ENCODE measurements around the gene NTM. TPM values are rescaled to one million over a fixed set of nuclear protein-coding genes. Genes with fewer than 3 reads are reported as not detected.
A peak's percentile ranks its signal among the peaks of the same experiment; 100 is the strongest.

Gene NTM
- total and polyA plus RNA-seq, 2 donors (not counting 3 experiments of a cell fraction or from before 2014, with no cell fraction given): 1.00 to 1.1 TPM

GRCh38 chr11:131809203-131809918, 438.9 kb downstream of the NTM start:
- no peak overlapping the region for H3K9ac ChIP-seq (replicated peaks; ENCODE audit: extremely low read depth, insufficient read depth, low read length)
- no peak overlapping the region for H3K4me3 ChIP-seq (replicated peaks in 1 of 3; ENCODE audit: insufficient read depth in 1 of 3, low read depth in 1 of 3, low read length in 3 of 3)
- intact Hi-C loops (cut with micrococcal nuclease): no loop called here
- no peak overlapping the region for H2AFZ ChIP-seq (ENCODE audit: low read depth, low read length)
- no peak for TF ChIP-seq POLR2A (IDR thresholded peaks at IDR 0.05; ENCODE audit: low read depth, low read length)
- no peak for TF ChIP-seq EZH2 (IDR thresholded peaks at IDR 0.05; ENCODE audit: borderline replicate concordance, low read depth, low read length, severe bottlenecking)
- no peak for TF ChIP-seq GATA2 (IDR thresholded peaks at IDR 0.05; ENCODE audit: insufficient read depth, insufficient read length, low read depth, low read length)
- BruUV-seq (replicated peaks): no TSS peak
- peaks cover 11% of the 10 kb centered on the region for H3K4me1 ChIP-seq (ENCODE audit: control insufficient read depth, extremely low read depth, insufficient read depth, low read length)
- H4K20me1 ChIP-seq (replicated peaks; ENCODE audit: control insufficient read depth, extremely low read depth, insufficient read depth, low read length): no peaks in the 10 kb centered on the region
- FAIRE-seq (no peak), DNase-seq (ENCODE audit: low read depth, low spot score) (no peak)
- H3K9me1 ChIP-seq (replicated peaks; ENCODE audit: control insufficient read depth, extremely low read depth, insufficient read depth, low read length): no peaks in the 10 kb centered on the region
- no peaks in the 10 kb centered on the region for H3K9me3 ChIP-seq (replicated peaks; ENCODE audit: control insufficient read depth, insufficient read depth, low read length)
- H3K27me3 ChIP-seq (ENCODE audit: control insufficient read depth in 2 of 2, insufficient read depth in 2 of 2, low read length in 2 of 2): peaks cover 0 to 6% of the 10 kb centered on the region in 2 experiments
- no peak overlapping the region for H3K4me2 ChIP-seq (ENCODE audit: insufficient read depth, low read length)
- dilution Hi-C loops (cut with MboI; ENCODE audit: extremely low pct_ligation_motif_present, low sequenced_read_pairs): no loop called here
- no peaks in the 10 kb centered on the region for H3K36me3 ChIP-seq (ENCODE audit: control insufficient read depth in 2 of 2, extremely low read depth in 1 of 2, insufficient read depth in 2 of 2, low read length in 2 of 2)
- ChIA-PET CTCF (interaction anchor here (1.1 to 6.9 kb wide), 3 partner anchors 14 to 61 kb away, joined by 3 to 39 read pairs (median 6); no protein-coding TSS in a partner anchor), POLR2A (no interaction called here)
- no peaks in the 10 kb centered on the region for H3K79me2 ChIP-seq (ENCODE audit: control insufficient read depth, insufficient read depth, low read length)
- no peak overlapping the region for H3K27ac ChIP-seq (ENCODE audit: insufficient read depth, low read depth, low read length)

DNA sequence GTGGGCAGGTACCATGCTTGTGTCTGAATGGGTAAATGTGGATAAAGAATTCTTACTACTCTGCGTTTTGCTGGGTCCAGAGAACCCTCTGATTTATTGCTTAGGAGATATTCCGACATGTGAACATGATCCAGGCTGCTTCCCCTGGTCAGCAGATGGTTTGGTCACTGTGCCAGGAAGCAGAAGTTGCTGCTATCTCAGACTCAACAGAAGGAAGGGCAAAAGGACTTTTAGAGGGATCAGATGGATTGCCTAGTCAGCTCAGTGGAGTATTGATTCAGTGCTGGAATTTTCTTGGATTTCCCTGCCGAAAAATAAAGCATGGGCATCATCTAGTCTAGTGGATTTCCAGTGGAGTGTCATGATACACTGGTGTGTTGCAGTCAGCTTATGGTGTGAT, 440.1 kb downstream of the NTM start:
- peak; percentile 28 for FAIRE-seq
- no peaks in the 10 kb centered on the region for H3K36me3 ChIP-seq (ENCODE audit: control insufficient read depth in 2 of 2, extremely low read depth in 1 of 2, insufficient read depth in 2 of 2, low read length in 2 of 2)
- intact Hi-C loops (cut with micrococcal nuclease) (loop anchor here (2.0 kb wide), 1 partner anchor 54 kb away; no protein-coding TSS in a partner anchor), dilution Hi-C loops (cut with MboI; ENCODE audit: extremely low pct_ligation_motif_present, low sequenced_read_pairs) (no loop called here)
- no TSS peak for BruUV-seq (replicated peaks)
- TF ChIP-seq, protein P1, sequence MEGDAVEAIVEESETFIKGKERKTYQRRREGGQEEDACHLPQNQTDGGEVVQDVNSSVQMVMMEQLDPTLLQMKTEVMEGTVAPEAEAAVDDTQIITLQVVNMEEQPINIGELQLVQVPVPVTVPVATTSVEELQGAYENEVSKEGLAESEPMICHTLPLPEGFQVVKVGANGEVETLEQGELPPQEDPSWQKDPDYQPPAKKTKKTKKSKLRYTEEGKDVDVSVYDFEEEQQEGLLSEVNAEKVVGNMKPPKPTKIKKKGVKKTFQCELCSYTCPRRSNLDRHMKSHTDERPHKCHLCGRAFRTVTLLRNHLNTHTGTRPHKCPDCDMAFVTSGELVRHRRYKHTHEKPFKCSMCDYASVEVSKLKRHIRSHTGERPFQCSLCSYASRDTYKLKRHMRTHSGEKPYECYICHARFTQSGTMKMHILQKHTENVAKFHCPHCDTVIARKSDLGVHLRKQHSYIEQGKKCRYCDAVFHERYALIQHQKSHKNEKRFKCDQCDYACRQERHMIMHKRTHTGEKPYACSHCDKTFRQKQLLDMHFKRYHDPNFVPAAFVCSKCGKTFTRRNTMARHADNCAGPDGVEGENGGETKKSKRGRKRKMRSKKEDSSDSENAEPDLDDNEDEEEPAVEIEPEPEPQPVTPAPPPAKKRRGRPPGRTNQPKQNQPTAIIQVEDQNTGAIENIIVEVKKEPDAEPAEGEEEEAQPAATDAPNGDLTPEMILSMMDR (IDR thresholded peaks at IDR 0.05; ENCODE audit: extremely low read depth in 1 of 2, insufficient read depth in 1 of 2, low read depth in 1 of 2, low read length in 2 of 2): no peak
- no peak for TF ChIP-seq EZH2 (IDR thresholded peaks at IDR 0.05; ENCODE audit: borderline replicate concordance, low read depth, low read length, severe bottlenecking)
- peak; percentile 20 for TF ChIP-seq GATA2 (IDR thresholded peaks at IDR 0.05; ENCODE audit: insufficient read depth, insufficient read length, low read depth, low read length)
- no peak for TF ChIP-seq POLR2AphosphoS5 (IDR thresholded peaks at IDR 0.05; ENCODE audit: insufficient read depth, low read depth, low read length)
- TF ChIP-seq JUN (IDR thresholded peaks at IDR 0.05; ENCODE audit: borderline replicate concordance, insufficient read depth, insufficient read length, low read depth): no peak
- TF ChIP-seq POLR2A (IDR thresholded peaks at IDR 0.05; ENCODE audit: low read depth, low read length): no peak
- TF ChIP-seq FOS (IDR thresholded peaks at IDR 0.05; ENCODE audit: borderline replicate concordance, insufficient read depth, low read length): peak; percentile 15
- TF ChIP-seq MYC (IDR thresholded peaks at IDR 0.05; ENCODE audit: low read depth, low read length): no peak
- TF ChIP-seq MAX (IDR thresholded peaks at IDR 0.05; ENCODE audit: insufficient read depth, insufficient read length): no peak
- H3K9ac ChIP-seq (replicated peaks; ENCODE audit: extremely low read depth, insufficient read depth, low read length): no peak overlapping the region
- no peak overlapping the region for H3K4me2 ChIP-seq (ENCODE audit: insufficient read depth, low read length)
- H3K4me1 ChIP-seq (ENCODE audit: control insufficient read depth, extremely low read depth, insufficient read depth, low read length): peaks cover 11% of the 10 kb centered on the region
- H3K4me3 ChIP-seq (replicated peaks in 1 of 3; ENCODE audit: insufficient read depth in 1 of 3, low read depth in 1 of 3, low read length in 3 of 3): no peak overlapping the region
- no peak overlapping the region for H2AFZ ChIP-seq (ENCODE audit: low read depth, low read length)
- CTCF ChIA-PET: interaction anchor here (0.9 to 6.9 kb wide), 9 partner anchors 8 to 317 kb away, joined by 3 to 39 read pairs (median 6); no protein-coding TSS in a partner anchor
- H3K27me3 ChIP-seq (ENCODE audit: control insufficient read depth in 2 of 2, insufficient read depth in 2 of 2, low read length in 2 of 2): peaks cover 0 to 6% of the 10 kb centered on the region in 2 experiments
- peak; percentile 35 for DNase-seq (ENCODE audit: low read depth, low spot score)
- H4K20me1 ChIP-seq (replicated peaks; ENCODE audit: control insufficient read depth, extremely low read depth, insufficient read depth, low read length): no peaks in the 10 kb centered on the region
- H3K9me3 ChIP-seq (replicated peaks; ENCODE audit: control insufficient read depth, insufficient read depth, low read length): no peaks in the 10 kb centered on the region
- POLR2A ChIA-PET: no interaction called here
- no peaks in the 10 kb centered on the region for H3K79me2 ChIP-seq (ENCODE audit: control insufficient read depth, insufficient read depth, low read length)
- no peak overlapping the region for H3K27ac ChIP-seq (ENCODE audit: insufficient read depth, low read depth, low read length)
- no peaks in the 10 kb centered on the region for H3K9me1 ChIP-seq (replicated peaks; ENCODE audit: control insufficient read depth, extremely low read depth, insufficient read depth, low read length)

Data from endothelial cell of umbilical vein (primary cell).